A549 (cell line): ENCODE data around the gene HOXB3.

Experiments used
- CHD2 ChIP-seq: fragments of 150-350 bp; IDR thresholded peaks from 2 replicates; pipeline ENCODE4 v1.6.1; 2014; ENCODE audit warnings: low read length; ENCODE audit not compliant: partially characterized antibody
- CTCF ChIP-seq: fragments of >200 bp; sonication (Bioruptor Twin); formaldehyde crosslinking; IDR thresholded peaks from 3 replicates; pipeline ENCODE4 v1.5.1; 2016
- EP300 ChIP-seq, 2 experiments: fragments of >200 bp; sonication (Bioruptor Twin); formaldehyde crosslinking; IDR thresholded peaks; 2 replicates in 1 of 2; 3 replicates in 1 of 2; pipeline ENCODE4 v1.6.1; 2016 to 2017
- PHF8 ChIP-seq: fragments of 200-600 bp; sonication (generic); IDR thresholded peaks from 2 replicates; pipeline ENCODE4 v1.6.1; 2016; ENCODE audit warnings: low read depth, mild to moderate bottlenecking, antibody characterized with exemption, moderate library complexity, borderline replicate concordance
- POLR2A ChIP-seq: IDR thresholded peaks from 2 replicates; pipeline ENCODE4 v1.6.1; 2012; ENCODE audit warnings: mild to moderate bottlenecking, low read length
- POLR2AphosphoS2 ChIP-seq: conservative IDR thresholded peaks from 2 replicates; pipeline ENCODE4 v1.6.1; 2012; ENCODE audit warnings: low read length, improper control_type of control experiment, inconsistent platforms
- SMC3 ChIP-seq: fragments of >200 bp; sonication (Bioruptor Twin); formaldehyde crosslinking; IDR thresholded peaks from 3 replicates; pipeline ENCODE4 v1.6.1; 2018; ENCODE audit warnings: inconsistent platforms

- TF ChIP-seq POLR2AphosphoS2 (no peak), PHF8 (no peak), CTCF (no peak), POLR2A (no peak), SMC3 (no peak), EP300 (IDR thresholded peaks at IDR 0.05) (no peak), CHD2 (no peak)
These were observed 19.0 kb upstream of the HOXB3 start for GRCh38 chr17:48609033-48609432.
